Activated T-cell treated with anti-CD3 and anti-CD28 coated beads, Interleukin-2, amount 50 U/mL, for 48 hours (primary cell): ENCODE data around the gene KIF1B.
A peak's percentile ranks its signal among the peaks of the same experiment; 100 is the strongest.
"Not testable (repeated sequence)": the region's sequence is repeated elsewhere in the genome, so short reads cannot be mapped to it uniquely, and the experiment has no call there.

Source experiments
- DNase-seq, 2 experiments: peaks; one replicate each; pipeline ENCODE4 v3.0.0-alpha.2; 2020

KIF1B gene

GRCh38 chr1:10398278-10398733 lies 187.9 kb downstream of the KIF1B start:
- DNase-seq: no peak

- DNase-seq: peak; percentile 99
Observed at GRCh38 chr1:10398734-10399443, 188.5 kb downstream of the KIF1B start, which contains the start of gene PGD. Gene PGD (plus strand): TSS chr1:10399064. CDS start chr1:10399118, 54 bp downstream.

- DNase-seq: no peak
Observed at GRCh38 chr1:10399444-10399941, 189.1 kb downstream of the KIF1B start.

- DNase-seq: peak in 1 of 2 experiments; percentile 22
Observed at GRCh38 chr1:10400013-10400412, 189.6 kb downstream of the KIF1B start.

- DNase-seq: no peak
Observed at GRCh38 chr1:10401281-10401680, 190.9 kb downstream of the KIF1B start.

GRCh38 chr1:10402729-10403274 lies 192.4 kb downstream of the KIF1B start:
- no peak for DNase-seq

GRCh38 chr1:10407201-10407600 lies 196.8 kb downstream of the KIF1B start:
- no peak for DNase-seq

GRCh38 chr1:10415211-10415930 lies 205.0 kb downstream of the KIF1B start:
- no peak for DNase-seq

- DNase-seq: not testable (repeated sequence)
Observed at GRCh38 chr1:10415967-10416366, 205.6 kb downstream of the KIF1B start.

GRCh38 chr1:10418741-10419140 lies 208.4 kb downstream of the KIF1B start:
- DNase-seq: not testable (repeated sequence)

GRCh38 chr1:10419351-10419750 lies 209.0 kb downstream of the KIF1B start:
- no peak for DNase-seq

GRCh38 chr1:10421637-10422036 lies 211.3 kb downstream of the KIF1B start:
- no peak for DNase-seq

GRCh38 chr1:10424034-10424433 lies 213.7 kb downstream of the KIF1B start:
- DNase-seq: no peak

- DNase-seq: no peak
Observed at GRCh38 chr1:10424651-10425050, 214.3 kb downstream of the KIF1B start.

GRCh38 chr1:10425826-10426534 lies 215.6 kb downstream of the KIF1B start:
- not testable (repeated sequence) for DNase-seq

- not testable (repeated sequence) for DNase-seq
Observed at GRCh38 chr1:10426535-10426848, 216.1 kb downstream of the KIF1B start.

GRCh38 chr1:10428984-10429383 lies 218.6 kb downstream of the KIF1B start:
- no peak for DNase-seq

GRCh38 chr1:10429868-10430215 lies 219.5 kb downstream of the KIF1B start:
- no peak for DNase-seq

- DNase-seq: peak; percentile 95 to 96
Observed at GRCh38 chr1:10430216-10431069, 220.1 kb downstream of the KIF1B start, which contains the start of gene CENPS. Gene CENPS (plus strand): TSS chr1:10430433. CDS start chr1:10430518, 85 bp downstream.
